ENCODE data around the gene DLG5.

GRCh38 chr10:77768039-77768438, 158.5 kb downstream of the DLG5 start:
- no peak for TF ChIP-seq ZNF792 (tag by site-specific recombination; IDR thresholded peaks at IDR 0.05)
- no peak for TF ChIP-seq ZNF2 (tag by site-specific recombination; IDR thresholded peaks at IDR 0.05)
- TF ChIP-seq CTCF (tag by site-specific recombination; IDR thresholded peaks at IDR 0.05), result no peak
- TF ChIP-seq ZBTB6 (tag by site-specific recombination; IDR thresholded peaks at IDR 0.05), result no peak
- TF ChIP-seq GFI1B (tag by site-specific recombination; IDR thresholded peaks at IDR 0.05), result no peak
- TF ChIP-seq ZNF394 (tag by site-specific recombination; IDR thresholded peaks at IDR 0.05; ENCODE audit: borderline replicate concordance), result no peak
- no peak for TF ChIP-seq KLF16 (tag by site-specific recombination; IDR thresholded peaks at IDR 0.05)
- no peak for TF ChIP-seq ZNF26 (tag by site-specific recombination; IDR thresholded peaks at IDR 0.05)
- no peak for TF ChIP-seq BCL11A (tag by site-specific recombination; IDR thresholded peaks at IDR 0.05; ENCODE audit: low read depth)
- no peak for TF ChIP-seq KLF1 (tag by site-specific recombination; IDR thresholded peaks at IDR 0.05)
- TF ChIP-seq ZNF777 (tag by site-specific recombination; IDR thresholded peaks at IDR 0.05; ENCODE audit: borderline replicate concordance), result no peak
- no peak for TF ChIP-seq GLI2 (tag by site-specific recombination; IDR thresholded peaks at IDR 0.05; ENCODE audit: borderline replicate concordance, low read depth)
- TF ChIP-seq OVOL3 (tag by site-specific recombination; IDR thresholded peaks at IDR 0.05), result no peak
- TF ChIP-seq ZNF354C (tag by site-specific recombination; IDR thresholded peaks at IDR 0.05; ENCODE audit: borderline replicate concordance, low read depth), result no peak

Measured in HEK293 (cell line).